ENCODE results near the gene RFC5.
"Not testable (repeated sequence)": the region's sequence is repeated elsewhere in the genome, so short reads cannot be mapped to it uniquely, and the experiment has no call there.

RFC5 gene

GRCh38 chr12:118016424-118017264, at the start of gene RFC5:
RFC5 (plus strand) TSS chr12:118016703; CDS start chr12:118016828, 125 bp downstream.
- DNase-seq (ENCODE audit: low spot score), result peak; percentile 100

- DNase-seq (ENCODE audit: low spot score), result no peak
These were observed 49.5 kb upstream of the RFC5 start for GRCh38 chr12:117967043-117967442.

- DNase-seq (ENCODE audit: low spot score), result no peak
These were observed 49.0 kb upstream of the RFC5 start for GRCh38 chr12:117967512-117967911.

- DNase-seq (ENCODE audit: low spot score), result no peak
These were observed 48.2 kb upstream of the RFC5 start for GRCh38 chr12:117968151-117968789.

GRCh38 chr12:117968826-117969659, 47.5 kb upstream of the RFC5 start, which contains the start of gene KSR2:
KSR2 (minus strand) TSS chr12:117968990; CDS start chr12:117968255, 735 bp downstream.
- peak; percentile 90 for DNase-seq (ENCODE audit: low spot score)

GRCh38 chr12:117970334-117970733, 46.2 kb upstream of the RFC5 start:
- DNase-seq (ENCODE audit: low spot score), result no peak

GRCh38 chr12:117972301-117972700, 44.2 kb upstream of the RFC5 start:
- DNase-seq (ENCODE audit: low spot score), result no peak

- DNase-seq (ENCODE audit: low spot score), result no peak
These were observed 41.5 kb upstream of the RFC5 start for GRCh38 chr12:117975006-117975405.

GRCh38 chr12:117977373-117977772, 39.1 kb upstream of the RFC5 start:
- DNase-seq (ENCODE audit: low spot score), result no peak

GRCh38 chr12:117980616-117981015, 35.9 kb upstream of the RFC5 start:
- no peak for DNase-seq (ENCODE audit: low spot score)

- no peak for DNase-seq (ENCODE audit: low spot score)
These were observed 35.2 kb upstream of the RFC5 start for GRCh38 chr12:117981267-117981666.

GRCh38 chr12:117985182-117985581, 31.3 kb upstream of the RFC5 start:
- no peak for DNase-seq (ENCODE audit: low spot score)

- DNase-seq (ENCODE audit: low spot score), result peak; percentile 68
These were observed 29.6 kb upstream of the RFC5 start for GRCh38 chr12:117986705-117987469.

GRCh38 chr12:117994551-117995438, 21.7 kb upstream of the RFC5 start:
- no peak for DNase-seq (ENCODE audit: low spot score)

GRCh38 chr12:117998719-117999118, 17.8 kb upstream of the RFC5 start:
- no peak for DNase-seq (ENCODE audit: low spot score)

- DNase-seq (ENCODE audit: low spot score), result not testable (repeated sequence)
These were observed 16.7 kb upstream of the RFC5 start for GRCh38 chr12:117999806-118000205.

GRCh38 chr12:118010903-118011302, 5.6 kb upstream of the RFC5 start:
- no peak for DNase-seq (ENCODE audit: low spot score)

- DNase-seq (ENCODE audit: low spot score), result no peak
These were observed 5.1 kb upstream of the RFC5 start for GRCh38 chr12:118011377-118011776.

GRCh38 chr12:118011961-118012360, 4.5 kb upstream of the RFC5 start:
- no peak for DNase-seq (ENCODE audit: low spot score)

- DNase-seq (ENCODE audit: low spot score), result no peak
These were observed 3.2 kb upstream of the RFC5 start for GRCh38 chr12:118013283-118013682.

GRCh38 chr12:118015306-118015705, 1.2 kb upstream of the RFC5 start:
- no peak for DNase-seq (ENCODE audit: low spot score)

Data from LoVo (cell line).